GM19463 (cell line): ENCODE data around the gene ABCC11.
"Not testable (repeated sequence)": the region's sequence is repeated elsewhere in the genome, so short reads cannot be mapped to it uniquely, and the experiment has no call there.

Experiments used
- ATAC-seq: cut with Tn5 transposase; IDR thresholded peaks from one replicate; pipeline ENCODE4 v1.9.1; 2021; ENCODE audit warnings: mild to moderate bottlenecking, moderate library complexity; ENCODE audit not compliant: unreplicated experiment

The ABCC11 gene

DNA sequence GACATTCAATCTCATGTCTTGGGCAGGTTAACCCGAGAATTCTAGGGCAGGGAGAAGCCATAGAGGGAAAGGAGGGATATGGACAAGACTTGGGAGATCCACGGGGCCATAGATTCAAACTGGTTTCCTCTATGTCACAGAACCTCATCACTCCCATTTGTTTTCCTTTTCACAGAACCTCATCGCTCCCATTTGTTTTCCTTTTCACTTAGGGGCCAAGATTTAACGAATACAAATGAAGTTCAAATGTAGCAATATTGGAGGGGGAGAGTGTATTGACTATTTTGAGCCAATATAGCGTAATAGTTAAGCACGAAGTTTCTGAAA is 42.6 kb downstream of the ABCC11 start:
- ATAC-seq = no peak

DNA sequence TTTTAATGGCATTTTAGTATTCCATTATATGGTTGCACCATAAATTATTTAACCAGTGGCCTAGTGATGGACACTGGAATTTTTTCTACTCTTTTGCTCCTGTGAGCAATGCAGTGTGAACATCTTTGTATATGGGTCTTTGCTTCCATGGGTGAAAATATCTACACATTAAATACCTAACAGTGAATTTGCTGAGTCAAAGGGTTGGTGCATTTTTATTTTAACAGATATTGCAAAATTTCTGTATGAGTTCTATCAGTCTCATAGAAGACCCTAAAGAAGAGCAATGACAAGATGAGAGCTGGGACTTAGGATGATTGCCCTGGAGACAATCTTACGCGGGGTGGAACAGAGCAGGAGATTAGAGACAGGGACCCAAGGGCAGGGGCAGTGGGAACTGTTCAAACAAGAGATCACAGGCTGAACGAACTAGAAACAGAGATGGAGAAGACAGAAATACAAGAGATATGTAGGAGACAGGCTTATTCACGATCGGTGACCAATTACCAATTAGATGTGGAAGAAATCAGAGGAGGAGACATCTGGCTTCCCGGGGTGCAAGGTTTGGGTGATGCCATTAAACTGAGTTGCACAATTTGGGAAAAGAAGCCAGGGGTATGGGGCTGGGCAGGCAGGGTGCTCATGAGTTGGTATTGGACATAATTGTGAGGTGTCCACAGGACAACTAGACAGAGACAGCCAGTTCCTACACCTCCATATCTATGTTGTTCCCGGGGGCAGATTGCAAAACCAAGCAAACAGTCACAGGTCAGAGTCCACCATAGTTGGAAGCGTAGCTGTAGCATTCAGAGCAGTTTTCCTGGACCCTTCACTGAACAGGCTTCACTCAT is 43.1 kb downstream of the ABCC11 start:
- ATAC-seq = no peak

DNA sequence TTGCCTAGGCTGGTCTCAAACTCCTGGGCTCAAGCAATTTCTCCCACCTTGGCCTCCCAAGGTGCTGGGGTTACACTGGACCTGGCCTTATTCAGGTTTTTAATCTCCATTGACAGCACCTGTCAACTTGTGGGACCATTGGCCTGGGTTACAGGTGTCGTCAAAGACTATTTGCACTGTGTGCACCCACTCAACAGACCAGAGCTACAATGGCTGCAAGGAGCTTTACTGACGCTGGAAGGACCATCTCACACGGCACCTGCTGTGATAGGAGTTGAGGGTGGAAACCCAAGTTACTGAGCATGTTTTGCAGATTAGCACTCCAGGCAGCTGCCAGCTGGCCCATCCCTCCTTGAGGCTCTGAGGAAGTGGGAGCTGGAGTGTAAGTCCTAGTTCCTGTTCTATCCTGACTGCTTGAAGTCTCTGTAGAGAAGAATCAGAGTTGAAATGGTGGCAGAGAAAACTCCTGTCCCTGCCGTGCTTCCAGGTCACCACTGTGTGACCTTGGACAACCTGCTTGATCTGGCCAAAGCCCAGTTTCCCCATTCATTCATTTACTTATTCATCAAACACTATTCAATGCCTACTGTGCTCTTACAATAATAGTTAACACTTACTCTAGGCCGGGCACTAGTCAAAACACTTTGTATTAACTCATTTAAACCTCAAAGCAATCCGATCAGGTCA is 45.7 kb downstream of the ABCC11 start:
- no peak for ATAC-seq

DNA sequence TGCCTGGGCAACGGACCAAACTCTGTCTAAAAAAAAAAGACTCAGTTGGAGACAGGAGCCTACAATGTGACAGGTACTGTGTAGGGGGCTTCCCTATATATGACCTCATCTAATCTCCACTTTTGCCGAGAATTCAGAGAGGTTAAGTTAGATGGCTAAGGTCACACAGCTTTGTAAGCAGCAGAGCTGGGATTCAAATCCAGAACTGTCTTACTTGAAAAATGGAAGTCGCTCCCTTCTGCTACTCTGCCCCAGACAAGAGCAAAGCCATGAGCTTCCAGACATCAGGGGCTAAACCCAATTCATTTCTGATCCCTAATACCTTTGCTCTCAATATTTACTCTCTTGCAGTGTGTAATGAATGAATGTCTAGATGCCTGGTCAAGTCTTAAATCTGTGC is 50.0 kb downstream of the ABCC11 start:
- no peak for ATAC-seq

DNA sequence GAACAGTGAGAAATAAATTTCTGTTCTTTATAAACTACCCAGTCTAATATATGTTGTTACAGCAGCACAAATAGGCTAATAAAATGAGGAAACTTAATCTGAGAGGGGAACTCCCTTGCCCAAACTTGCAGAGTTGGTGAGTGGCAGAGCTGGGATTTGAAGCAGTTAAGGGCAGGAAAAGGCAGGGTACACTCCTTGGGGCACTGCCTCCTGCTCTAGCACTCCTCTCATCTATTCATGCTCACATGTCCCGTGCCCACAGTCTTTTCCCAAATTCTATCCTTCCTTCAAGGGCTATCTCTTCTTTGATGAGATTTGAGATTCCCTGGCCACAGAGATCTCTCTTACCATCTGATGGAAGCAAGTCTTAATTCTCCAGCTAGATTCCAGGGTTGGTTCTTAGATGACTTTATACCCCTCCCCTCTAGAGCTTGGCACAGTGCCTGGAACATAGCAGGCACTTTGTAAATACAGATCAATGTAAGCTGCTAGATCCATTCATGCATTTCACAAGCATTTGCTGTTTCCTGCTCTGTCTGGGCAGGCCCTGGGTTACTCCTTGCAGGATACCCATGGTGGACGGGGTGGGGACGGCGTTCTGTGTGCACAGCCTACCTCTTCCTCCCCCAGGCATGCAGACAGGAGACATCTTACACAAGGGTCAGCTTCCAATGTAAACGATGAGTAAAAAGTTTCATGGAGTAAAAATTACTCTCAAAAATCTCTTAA is 52.3 kb downstream of the ABCC11 start:
- no peak for ATAC-seq

DNA sequence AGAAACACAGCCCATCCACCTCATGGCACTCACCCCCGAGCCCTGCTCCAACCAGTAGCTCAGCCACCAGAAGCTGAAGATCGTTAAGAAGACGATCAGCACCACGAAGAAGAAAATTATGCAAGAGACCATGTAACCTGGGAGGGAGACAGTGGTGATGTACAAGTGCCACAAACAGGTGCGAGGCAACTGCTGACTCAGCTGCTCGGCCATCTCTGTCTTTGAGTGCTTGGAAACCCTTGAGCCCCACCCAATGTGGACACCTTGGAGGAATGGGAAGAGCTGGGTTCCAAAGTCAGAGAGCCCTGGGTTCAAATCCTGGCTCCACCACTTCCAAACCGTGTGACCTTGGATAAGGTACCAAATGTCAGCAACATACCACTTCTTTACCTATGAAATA is 53.5 kb downstream of the ABCC11 start:
- ATAC-seq = no peak

DNA sequence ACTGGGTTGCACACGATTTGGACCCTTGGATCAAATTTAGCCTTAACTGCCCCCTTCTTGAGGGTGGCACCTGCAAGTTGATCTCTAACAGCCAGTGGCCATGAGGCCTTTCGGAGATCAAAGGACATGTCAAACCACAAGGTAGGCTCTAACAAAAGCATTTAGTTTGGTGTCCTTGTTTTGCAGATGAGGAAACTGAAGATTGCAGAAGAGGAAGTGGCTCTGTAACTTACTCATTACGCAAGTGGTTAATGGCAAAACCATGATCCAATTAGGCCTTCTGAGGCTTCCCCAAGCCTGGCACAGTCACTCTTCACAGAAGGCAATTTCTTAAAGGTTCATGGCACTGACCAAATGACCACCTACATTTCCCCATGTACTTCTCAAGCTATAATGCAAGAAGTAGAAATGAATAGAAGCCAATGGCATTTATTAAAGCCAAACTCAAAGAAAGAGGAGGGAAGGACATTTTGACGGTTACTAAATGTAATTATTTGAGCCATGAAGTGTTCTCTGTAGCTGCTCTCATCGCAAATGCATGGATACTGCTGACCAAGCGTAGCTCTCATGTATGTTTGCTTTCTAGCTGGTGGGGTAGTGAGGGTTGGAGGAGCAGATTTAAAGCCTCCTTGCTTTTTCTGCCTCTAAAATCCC is 58.8 kb downstream of the ABCC11 start:
- ATAC-seq = peak; percentile 90

DNA sequence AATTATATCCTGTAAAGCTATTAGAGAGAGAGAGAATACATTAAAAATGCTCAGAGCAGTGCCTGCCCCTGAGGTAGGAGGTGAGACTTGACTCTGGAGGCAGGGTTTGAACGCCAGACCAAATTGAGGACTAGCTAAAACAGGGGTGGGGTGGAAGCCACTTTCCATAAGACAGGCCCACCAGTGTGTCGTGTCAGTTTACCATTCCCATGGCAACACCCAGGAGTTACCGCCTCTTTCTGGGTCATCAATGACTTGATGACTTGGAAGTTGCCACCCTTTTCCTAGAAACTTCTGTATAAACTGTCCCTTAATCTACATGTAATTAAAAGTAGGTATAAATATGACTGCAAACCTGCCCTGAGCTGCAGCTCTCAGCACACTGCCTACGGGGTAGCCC is 59.6 kb downstream of the ABCC11 start:
- ATAC-seq = no peak

DNA sequence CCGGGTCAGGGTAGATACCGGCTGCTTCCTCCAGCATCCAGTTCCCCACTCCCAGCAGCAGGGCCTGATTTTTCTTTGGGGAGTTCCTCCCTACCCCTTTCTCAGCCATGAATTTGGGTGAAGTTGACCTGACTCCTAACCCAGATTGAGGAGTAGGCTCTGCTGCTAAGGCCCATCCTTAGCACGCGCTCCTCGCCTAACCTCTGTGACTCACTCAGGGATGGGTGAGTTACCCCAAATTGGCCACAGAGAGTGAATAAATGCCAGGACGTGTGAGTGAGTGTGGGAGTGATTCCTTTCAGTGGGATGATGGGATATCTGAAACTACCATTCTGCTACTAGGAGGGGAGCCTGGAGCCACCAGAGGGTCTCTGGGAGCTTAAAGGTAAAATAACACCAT is 62.7 kb downstream of the ABCC11 start:
- ATAC-seq = no peak

DNA sequence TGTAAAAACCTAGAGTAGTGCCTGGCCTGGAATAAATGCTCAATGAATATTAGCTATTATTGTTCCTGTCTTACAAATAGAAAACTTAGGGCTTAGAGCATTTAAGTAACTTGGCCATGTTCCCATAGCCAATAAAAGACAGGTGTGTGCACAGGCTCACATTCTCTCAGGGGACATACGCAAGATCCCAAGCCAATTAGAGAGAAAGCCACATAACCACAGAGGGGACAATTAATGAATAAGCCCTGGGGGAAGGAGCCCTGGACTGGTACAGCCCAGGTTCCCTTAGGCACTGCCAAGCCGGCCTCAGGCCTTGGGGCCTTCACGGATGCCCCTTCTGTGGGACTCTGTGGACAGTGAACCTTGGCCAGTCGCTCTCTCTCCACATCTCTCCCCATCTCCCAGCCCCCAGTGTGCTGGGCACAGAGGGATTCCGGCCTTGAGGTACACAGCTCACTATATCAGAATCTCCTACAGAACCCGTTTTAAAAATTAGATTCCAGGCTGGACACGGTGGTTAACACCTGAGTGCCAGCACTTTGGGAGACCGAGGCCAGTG is 64.3 kb downstream of the ABCC11 start:
- peak; percentile 55 for ATAC-seq

DNA sequence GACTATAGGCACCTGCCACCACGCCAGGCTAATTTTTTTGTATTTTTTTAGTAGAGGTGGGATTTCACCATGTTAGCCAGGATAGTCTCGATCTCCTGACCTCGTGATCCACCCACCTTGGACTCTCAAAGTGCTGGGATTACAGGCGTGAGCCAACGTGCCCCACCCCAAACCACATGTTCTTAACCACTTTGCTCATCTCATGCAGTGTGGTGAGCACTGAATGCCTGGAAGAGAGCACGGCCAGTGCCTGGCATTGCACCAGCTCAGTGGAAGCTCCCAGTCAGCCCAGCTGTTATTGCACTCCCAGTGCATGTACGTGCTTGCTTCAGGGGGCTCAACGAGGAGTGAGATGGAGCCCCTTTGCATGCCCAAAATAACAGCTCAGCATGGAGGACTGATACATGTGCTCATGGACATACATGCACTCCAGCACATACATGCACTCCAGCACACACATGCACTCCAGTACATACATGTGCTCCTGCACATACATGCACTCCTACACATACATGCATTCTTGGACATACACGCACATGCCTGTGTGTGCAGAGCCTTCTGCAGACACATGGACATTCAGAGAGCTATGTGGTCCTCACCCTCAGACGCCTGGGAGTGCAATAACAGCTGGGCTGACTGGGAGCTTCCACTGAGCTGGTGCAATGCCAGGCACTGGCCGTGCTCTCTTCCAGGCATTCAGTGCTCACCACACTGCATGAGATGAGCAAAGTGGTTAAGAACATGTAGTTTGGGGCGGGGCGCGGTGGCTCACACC is 65.4 kb downstream of the ABCC11 start:
- not testable (repeated sequence) for ATAC-seq

DNA sequence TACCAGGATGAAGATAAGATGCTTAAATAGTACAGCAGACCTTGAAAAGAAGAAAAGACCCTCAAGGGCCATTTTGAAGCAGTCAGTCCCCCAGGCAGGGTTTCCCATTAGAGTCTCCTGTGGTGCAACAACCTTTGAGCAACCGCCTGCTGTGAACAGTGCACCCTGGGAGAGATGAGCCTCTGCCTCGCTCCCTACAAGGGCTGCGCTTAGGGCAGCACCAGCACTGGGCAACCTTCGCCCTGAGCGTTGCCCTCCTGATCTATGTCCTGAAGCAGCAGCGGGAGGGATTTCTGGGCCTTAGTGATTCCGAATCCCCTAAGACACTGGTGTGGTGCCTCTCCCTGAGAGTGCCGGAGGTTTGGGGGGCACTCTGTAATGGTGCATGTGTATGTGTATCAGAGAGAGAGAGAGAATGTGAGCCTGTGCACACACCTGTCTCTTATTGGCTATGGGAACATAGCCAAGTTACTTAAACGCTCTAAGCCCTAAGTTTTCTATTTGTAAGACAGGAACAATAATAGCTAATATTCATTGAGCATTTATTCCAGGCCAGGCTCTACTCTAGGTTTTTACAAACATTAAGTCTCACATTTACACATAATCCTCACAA is 66.4 kb downstream of the ABCC11 start:
- no peak for ATAC-seq

DNA sequence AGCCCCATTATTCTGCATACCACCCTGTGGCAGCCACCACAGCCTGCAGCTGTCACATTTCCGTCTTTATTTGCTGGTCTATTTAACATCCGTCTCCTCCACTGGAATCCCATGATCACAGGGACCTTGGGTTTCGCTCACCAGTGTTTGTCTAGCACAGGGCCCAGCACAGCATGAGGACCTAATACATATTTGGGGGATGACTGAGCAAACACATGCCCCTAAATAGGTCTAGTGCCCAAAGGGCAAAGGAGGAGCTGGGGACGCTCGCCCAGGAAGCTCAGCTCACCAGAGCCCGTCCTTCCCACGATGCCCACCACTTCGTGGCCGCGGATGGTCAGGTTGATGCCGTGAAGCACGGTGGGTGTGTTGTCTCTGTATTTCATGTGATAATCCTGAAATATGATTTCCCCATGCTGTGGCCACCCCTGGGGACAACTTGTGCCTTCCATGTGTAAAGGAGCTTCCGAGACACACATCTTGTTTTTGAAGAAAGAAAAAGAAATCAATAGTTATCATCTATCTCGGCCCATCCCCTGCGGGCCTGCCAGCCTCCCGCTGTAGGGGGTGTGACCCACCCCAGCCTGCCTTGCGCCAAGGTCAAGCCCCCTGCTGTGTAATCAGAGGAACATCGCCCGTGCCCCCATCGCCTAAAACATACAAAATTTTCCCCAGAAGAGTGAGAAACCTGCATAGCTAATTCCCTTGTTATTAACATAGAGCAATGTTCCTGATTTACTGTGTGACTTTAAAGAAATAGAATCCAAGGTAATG is 70.5 kb downstream of the ABCC11 start:
- ATAC-seq = no peak

DNA sequence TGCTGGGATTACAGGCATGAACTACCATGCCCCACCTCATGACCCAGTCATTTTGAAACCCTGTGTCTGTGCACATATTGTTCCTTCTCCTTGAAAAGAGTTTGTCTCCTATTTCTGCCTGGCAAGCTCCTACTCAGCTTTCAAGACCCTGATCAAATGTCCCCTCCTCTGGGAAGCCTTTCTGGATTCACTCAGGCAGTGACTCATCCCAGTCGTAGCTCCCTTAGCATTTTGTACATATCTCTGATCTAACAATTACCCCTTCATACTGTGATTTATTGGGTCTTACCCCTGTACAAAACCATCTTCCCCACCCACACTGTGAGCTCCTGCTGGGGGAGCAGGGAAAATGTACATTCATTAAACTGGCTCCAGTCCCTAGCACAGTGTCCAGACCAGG is 73.5 kb downstream of the ABCC11 start:
- no peak for ATAC-seq

DNA sequence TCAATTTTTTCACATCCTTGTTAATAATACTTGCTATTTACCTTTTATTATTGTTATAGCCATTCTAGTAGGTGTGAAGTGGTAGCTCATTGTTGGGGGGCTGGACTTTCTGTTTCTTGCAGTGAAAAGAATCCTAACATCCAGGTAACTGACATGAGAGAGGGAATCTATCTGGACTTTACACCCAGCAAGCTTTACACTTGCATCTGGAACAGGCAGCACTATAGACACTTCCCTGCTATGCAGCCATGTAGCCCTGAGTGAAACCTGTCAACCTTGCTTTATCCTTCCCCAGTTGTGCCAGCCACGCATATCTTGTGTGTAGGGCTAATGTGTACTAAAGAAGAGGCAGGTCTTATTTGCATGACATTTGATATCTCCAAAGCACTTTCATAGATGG is 74.7 kb downstream of the ABCC11 start:
- ATAC-seq = no peak

DNA sequence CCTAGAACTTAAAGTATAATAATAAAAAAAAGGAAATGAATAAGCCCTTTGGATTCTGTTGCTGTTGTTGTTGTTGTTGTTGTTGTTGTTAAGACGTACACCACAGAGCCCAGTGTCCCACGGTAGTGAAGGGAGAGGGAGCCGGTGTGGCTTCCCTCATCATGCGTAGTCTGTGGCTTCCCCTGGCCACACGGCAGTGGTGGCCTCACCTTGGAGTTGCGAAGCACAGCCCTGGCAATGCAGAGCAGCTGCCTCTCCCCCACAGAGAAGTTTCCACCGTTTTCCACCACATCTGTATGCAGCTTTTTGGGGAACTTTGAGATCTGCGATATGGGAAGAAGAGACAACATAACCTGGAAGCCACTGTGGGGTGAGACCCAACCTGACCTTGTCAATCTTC is 77.4 kb downstream of the ABCC11 start:
- no peak for ATAC-seq

DNA sequence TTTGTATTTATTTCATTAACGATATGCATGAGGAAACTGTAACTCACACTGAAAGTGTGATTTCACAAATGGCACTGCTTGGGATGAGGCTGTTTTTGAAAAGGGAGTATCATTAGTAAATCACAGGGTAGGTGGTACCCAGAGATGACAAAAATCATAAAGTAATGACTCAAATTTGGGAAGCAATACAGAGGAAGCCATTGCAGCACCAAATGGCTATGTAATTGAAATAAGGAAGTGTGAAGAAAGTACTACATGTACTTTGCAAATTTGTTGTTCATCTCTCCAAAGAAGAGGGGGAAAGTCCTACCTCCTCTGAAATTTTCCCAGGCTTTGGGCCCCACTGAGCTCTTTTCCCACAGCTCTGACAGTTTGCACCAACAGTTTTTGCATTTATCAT is 79.3 kb downstream of the ABCC11 start:
- no peak for ATAC-seq

DNA sequence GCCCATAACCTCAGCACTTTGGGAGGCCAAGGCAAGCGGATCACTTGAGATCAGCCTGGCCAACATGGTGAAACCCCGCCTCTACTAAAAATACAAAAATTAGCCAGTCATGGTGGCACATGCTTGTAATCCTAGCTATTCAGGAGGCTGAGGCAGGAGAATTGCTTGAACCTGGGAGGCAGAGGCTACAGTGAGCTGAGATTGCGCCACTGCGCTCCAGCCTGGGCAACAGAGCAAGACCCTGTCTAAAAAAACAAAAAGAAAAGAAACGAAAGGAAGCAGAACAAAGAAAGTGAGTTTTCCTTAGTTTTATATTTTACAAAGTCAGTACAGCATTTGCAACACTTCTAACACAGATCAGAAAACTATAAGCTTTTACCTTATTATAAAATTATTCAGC is 80.7 kb downstream of the ABCC11 start:
- not testable (repeated sequence) for ATAC-seq

DNA sequence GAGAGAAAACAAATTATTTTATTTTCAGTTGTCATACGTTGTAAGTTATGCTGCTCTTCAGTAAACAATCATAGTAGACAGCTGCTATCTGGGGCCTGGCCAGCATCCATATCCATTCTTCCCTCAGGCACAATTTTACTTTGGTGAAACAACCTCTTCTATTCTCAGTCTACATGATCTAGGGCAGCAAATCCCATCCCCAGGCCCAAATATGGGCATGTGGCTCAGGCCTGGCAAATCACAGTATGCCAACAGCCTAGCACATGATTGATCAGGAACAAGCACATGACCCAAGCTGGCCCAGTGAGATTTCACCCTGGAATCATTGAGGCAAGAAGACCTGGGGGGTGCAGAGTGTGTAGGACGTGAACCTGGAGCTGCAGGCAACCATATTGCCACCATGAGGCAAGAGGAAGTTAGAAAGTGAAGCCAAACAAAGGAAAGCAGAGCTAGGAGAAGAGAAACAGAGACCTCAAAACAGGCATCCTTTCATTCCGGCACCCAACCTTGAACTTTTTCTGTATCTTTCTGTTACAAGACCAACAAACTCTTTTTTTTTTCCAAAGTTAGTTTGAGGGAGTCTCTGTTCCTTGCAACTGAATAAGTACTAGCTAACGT is 81.3 kb downstream of the ABCC11 start:
- no peak for ATAC-seq
